NK-92 (cell line): ENCODE data around the gene DTX1.
"Not testable (repeated sequence)": the region's sequence is repeated elsewhere in the genome, so short reads cannot be mapped to it uniquely, and the experiment has no call there.

Experiments
- DNase-seq: peaks from one replicate; lab custom pipeline; 2025; ENCODE audit not compliant: unreplicated experiment; lab: John Stamatoyannopoulos, UW

Gene DTX1

GRCh38 chr12:113135178-113136127, 78.9 kb downstream of the DTX1 start, which contains the start of gene RASAL1:
Gene RASAL1, minus strand, starts transcription at chr12:113135761. Its CDS starts 299 bp downstream, at chr12:113135462.
- DNase-seq, result no peak

GRCh38 chr12:113136128-113136989, 79.8 kb downstream of the DTX1 start:
- DNase-seq, result no peak

- no peak for DNase-seq
These were observed 80.5 kb downstream of the DTX1 start for GRCh38 chr12:113136990-113137511.

GRCh38 chr12:113137861-113138783, 81.6 kb downstream of the DTX1 start:
- no peak for DNase-seq

- no peak for DNase-seq
These were observed 82.3 kb downstream of the DTX1 start for GRCh38 chr12:113138826-113139225.

- no peak for DNase-seq
These were observed 84.2 kb downstream of the DTX1 start for GRCh38 chr12:113140706-113141105.

GRCh38 chr12:113141716-113142115, 85.2 kb downstream of the DTX1 start:
- not testable (repeated sequence) for DNase-seq

GRCh38 chr12:113142173-113142885, 85.8 kb downstream of the DTX1 start:
- no peak for DNase-seq

- no peak for DNase-seq
These were observed 86.4 kb downstream of the DTX1 start for GRCh38 chr12:113142886-113143332.

GRCh38 chr12:113143959-113144358, 87.4 kb downstream of the DTX1 start:
- DNase-seq, result no peak

- no peak for DNase-seq
These were observed 88.3 kb downstream of the DTX1 start for GRCh38 chr12:113144806-113145205.

- DNase-seq, result no peak
These were observed 89.4 kb downstream of the DTX1 start for GRCh38 chr12:113145720-113146551.

- no peak for DNase-seq
These were observed 90.5 kb downstream of the DTX1 start for GRCh38 chr12:113146999-113147398.
